Adrenal gland (tissue), 12 donors: Measurements from ENCODE around the gene ZC3H12D. TPM values are rescaled to one million over a fixed set of nuclear protein-coding genes. Genes with fewer than 3 reads are reported as not detected.
"Not testable (repeated sequence)": the region's sequence is repeated elsewhere in the genome, so short reads cannot be mapped to it uniquely, and the experiment has no call there.

ENCODE experiments used
- DNase-seq, 7 donors: peaks; one replicate each; pipeline ENCODE4 v3.0.0-alpha.2; 2019 to 2020
- H3K27ac ChIP-seq, 5 donors: fragments of 200-600 bp; sonication (generic) in 4 of 5; 1 replicate in 3 of 5; 2 replicates in 2 of 5; pipeline versions ENCODE4 v1.5.1 to v1.8.0; 2016 to 2020; ENCODE audit warnings: mild to moderate bottlenecking in 1 of 5
- H3K27me3 ChIP-seq: fragments of 200-600 bp; 2 replicates; pipeline ENCODE4 v1.8.0; 2021
- H3K36me3 ChIP-seq, 2 donors: fragments of 200-600 bp; replicated peaks in 1 of 2; 1 replicate in 1 of 2; 2 replicates in 1 of 2; pipeline versions ENCODE4 v1.5.1 to v1.8.0; 2018 to 2022
- H3K4me1 ChIP-seq, 2 donors: fragments of 200-600 bp; replicated peaks in 1 of 2; 1 replicate in 1 of 2; 2 replicates in 1 of 2; pipeline versions ENCODE4 v1.5.1 to v1.8.0; 2018 to 2021
- H3K4me3 ChIP-seq, 4 donors: fragments of 200-600 bp; sonication (generic) in 3 of 4; one replicate each; pipeline ENCODE4 v1.5.1; 2016 to 2018
- H3K9me3 ChIP-seq, 3 donors: fragments of 200-600 bp; sonication (generic) in 1 of 3; replicated peaks in 1 of 3; 1 replicate in 2 of 3; 2 replicates in 1 of 3; pipeline versions ENCODE4 v1.5.1 to v1.8.0; 2016 to 2021
- POLR2A ChIP-seq, 2 donors: fragments of 450-650 bp; IDR thresholded peaks; one replicate each; pipeline ENCODE4 v1.6.1; 2017; ENCODE audit warnings: antibody characterized with exemption in 2 of 2, mild to moderate bottlenecking in 2 of 2, moderate library complexity in 1 of 2
- WGBS, 4 donors: extraction: QIAGEN DNeasy Blood & Tissue Kit in 2 of 4; methylation state at CpG; one replicate each; pipeline versions ENCODE4 v1.1.5 to v1.1.7; 2013 to 2017; 5-methylcytosine and 5-hydroxymethylcytosine counted together
- intact Hi-C, 2 donors: fragments of 100-400 bp; cut with DNase I; formaldehyde crosslinking; loops; one replicate each; pipeline versions ENCODE4 v1.14.1 to v1.15.0; 2022 to 2023
- polyA plus RNA-seq, 3 donors: library from polyadenylated mRNA; stranded (reverse); fragments of 200-250 nt in 2 of 3; fragments of 350-450 nt in 1 of 3; fragmentation: Illumina TruSeq in 1 of 3; extraction: RNeasy Lipid Tissue Mini Kit (QIAGEN cat#74804) in 1 of 3; gene quantifications; one replicate each; pipeline ENCODE4 v1.2.3, GENCODE V29; 2013 to 2014
- total RNA-seq, 9 donors: library from RNA; depleted of rRNA in 4 of 9; stranded (reverse); fragments of >200 nt in 4 of 9; fragments of 120-200 nt in 1 of 9; fragmentation: NEBNext Ultra II Directional in 1 of 9; extraction: Animal tissue kit (Norgen Biotek cat#: 25700) in 1 of 9; gene quantifications; one replicate each; pipeline versions ENCODE4 v1.1.0 to v1.2.4, GENCODE V29; 2013 to 2023
- TF ChIP-seq, protein P1 (sequence below), 6 experiments: fragments of 450-650 bp in 4 of 6; fragments of 200-600 bp in 2 of 6; sonication (generic) in 1 of 6; IDR thresholded peaks; 1 replicate in 5 of 6; 2 replicates in 1 of 6; pipeline versions ENCODE4 v1.5.1 to v1.8.0; 2016 to 2021; ENCODE audit warnings: antibody characterized with exemption in 6 of 6, mild to moderate bottlenecking in 2 of 6, moderate library complexity in 1 of 6
- donor health status: healthy with polysubstance abuse.
- donor health status: Bipolar disorder and iron deficiency.
- donor health status: DM: yes; HTN: yes; CAD: no.
- donor health status: DM: no; HTN: no; CAD: no.
- donor health status: DM: no; HTN: no; CAD: no.
- donor health status: DM: yes; HTN: yes; CAD: no.

ZC3H12D gene
- total and polyA plus RNA-seq, 12 donors = 0.44 to 12.0 (median 1.8) TPM

DNA sequence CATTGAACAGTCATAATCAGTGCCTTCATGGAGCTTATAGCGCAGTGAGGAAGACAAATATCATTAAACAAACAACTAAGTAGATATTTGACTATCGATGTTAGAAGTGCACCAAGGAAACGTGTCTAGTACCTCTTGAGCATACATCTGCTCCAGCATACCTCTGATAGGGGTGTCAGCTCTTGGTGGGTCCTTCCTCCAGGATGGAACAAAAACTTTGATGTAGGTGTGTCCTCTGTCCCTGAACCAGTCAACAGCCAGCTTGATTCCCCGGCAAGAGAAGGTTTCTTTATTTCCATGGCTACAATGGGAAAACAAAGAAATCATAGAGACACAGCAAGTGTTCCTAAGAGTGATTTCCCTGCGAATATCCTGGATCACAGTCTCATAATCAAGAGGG lies 23.1 kb downstream of the ZC3H12D start:
- 95 to 99% (median 95%) methylated on average over 5 of the region's 5 CpGs for WGBS, 4 donors
- no peak overlapping the region for H3K27ac ChIP-seq
- H3K4me3 ChIP-seq = no peak overlapping the region
- no peaks in the 10 kb centered on the region for H3K27me3 ChIP-seq
- no peak for TF ChIP-seq POLR2A (IDR thresholded peaks at IDR 0.05)
- TF ChIP-seq, protein P1, sequence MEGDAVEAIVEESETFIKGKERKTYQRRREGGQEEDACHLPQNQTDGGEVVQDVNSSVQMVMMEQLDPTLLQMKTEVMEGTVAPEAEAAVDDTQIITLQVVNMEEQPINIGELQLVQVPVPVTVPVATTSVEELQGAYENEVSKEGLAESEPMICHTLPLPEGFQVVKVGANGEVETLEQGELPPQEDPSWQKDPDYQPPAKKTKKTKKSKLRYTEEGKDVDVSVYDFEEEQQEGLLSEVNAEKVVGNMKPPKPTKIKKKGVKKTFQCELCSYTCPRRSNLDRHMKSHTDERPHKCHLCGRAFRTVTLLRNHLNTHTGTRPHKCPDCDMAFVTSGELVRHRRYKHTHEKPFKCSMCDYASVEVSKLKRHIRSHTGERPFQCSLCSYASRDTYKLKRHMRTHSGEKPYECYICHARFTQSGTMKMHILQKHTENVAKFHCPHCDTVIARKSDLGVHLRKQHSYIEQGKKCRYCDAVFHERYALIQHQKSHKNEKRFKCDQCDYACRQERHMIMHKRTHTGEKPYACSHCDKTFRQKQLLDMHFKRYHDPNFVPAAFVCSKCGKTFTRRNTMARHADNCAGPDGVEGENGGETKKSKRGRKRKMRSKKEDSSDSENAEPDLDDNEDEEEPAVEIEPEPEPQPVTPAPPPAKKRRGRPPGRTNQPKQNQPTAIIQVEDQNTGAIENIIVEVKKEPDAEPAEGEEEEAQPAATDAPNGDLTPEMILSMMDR (IDR thresholded peaks at IDR 0.05) = no peak
- H3K4me1 ChIP-seq = peaks cover 0 to 7% of the 10 kb centered on the region in 2 donors
- no peaks in the 10 kb centered on the region for H3K9me3 ChIP-seq
- no peak for DNase-seq
- H3K36me3 ChIP-seq = no peaks in the 10 kb centered on the region
- intact Hi-C loops = no loop called here

DNA sequence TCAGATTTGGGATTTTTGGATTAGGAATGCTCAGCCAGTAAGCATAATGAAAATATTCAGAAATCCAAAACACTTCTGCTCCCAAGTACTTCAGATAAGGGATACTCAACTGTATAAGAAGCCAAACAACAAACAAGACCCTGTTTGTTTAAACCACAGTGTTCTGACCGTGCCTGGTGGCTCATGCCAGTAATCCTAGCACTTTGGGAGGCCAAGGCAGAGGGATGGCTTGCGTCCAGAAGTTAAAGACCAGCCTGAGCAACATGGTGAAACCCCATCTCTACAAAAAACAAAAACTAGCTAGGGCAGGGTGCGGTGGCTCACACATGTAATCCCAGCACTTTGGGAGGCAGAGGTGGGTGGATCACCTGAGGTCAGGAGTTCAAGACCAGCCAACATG lies 24.6 kb downstream of the ZC3H12D start:
- H3K27ac ChIP-seq, H3K9me3 ChIP-seq, H3K27me3 ChIP-seq, intact Hi-C loops, H3K4me1 ChIP-seq, DNase-seq, H3K36me3 ChIP-seq, H3K4me3 ChIP-seq: not testable (repeated sequence)
- WGBS, 4 donors = 84 to 98% (median 89%) methylated on average over 3 of the region's 3 CpGs

DNA sequence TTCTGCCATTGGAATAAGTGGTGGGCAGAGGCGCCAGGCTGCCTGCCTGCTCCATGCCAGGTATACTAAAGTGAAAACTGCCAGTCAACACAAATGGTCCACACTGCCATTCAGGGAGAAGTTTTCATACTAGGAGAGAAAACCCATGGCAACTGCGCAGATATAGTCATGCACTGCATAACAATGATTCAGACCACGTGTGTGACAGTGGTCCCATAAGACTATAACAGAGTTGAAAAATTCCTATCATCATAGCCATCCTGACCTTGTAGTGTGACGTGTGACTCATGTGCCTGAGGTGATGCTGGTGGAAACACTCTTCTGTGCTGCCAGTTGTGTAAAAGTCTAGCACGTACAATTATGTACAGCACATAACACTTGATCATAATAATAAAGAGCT lies 25.1 kb downstream of the ZC3H12D start:
- intact Hi-C loops = no loop called here
- 65 to 76% (median 70%) methylated on average over 3 to 5 of the region's 5 CpGs for WGBS, 4 donors
- TF ChIP-seq POLR2A (IDR thresholded peaks at IDR 0.05) = no peak
- TF ChIP-seq, protein P1 (IDR thresholded peaks at IDR 0.05) = no peak
- Histone ChIP-seq H3K27ac (no peak overlapping the region), H3K9me3 (no peaks in the 10 kb centered on the region), H3K27me3 (no peaks in the 10 kb centered on the region), H3K36me3 (no peaks in the 10 kb centered on the region), H3K4me1 (peaks cover 5 to 14% of the 10 kb centered on the region in 2 donors), H3K4me3 (no peak overlapping the region)
- DNase-seq = no peak

DNA sequence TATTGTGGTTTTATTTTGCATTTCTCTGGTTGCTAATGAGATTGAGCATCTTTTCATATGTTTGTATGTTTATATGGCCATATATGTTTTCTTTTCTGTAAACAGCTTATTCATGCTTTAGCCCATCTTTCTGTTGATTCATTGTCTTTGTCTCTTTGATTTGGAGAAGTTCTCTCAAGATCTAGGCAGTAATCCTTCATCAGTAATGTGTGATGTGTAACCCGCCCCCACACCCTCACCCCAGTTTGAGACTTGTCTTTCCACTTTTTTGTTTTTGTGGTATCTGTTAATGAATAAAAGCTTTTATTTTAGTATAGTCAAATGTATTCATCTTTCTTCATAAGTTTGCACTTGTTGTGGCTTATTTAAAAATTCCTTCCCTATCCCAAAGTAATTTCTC lies 26.0 kb downstream of the ZC3H12D start:
- intact Hi-C loops = no loop called here

DNA sequence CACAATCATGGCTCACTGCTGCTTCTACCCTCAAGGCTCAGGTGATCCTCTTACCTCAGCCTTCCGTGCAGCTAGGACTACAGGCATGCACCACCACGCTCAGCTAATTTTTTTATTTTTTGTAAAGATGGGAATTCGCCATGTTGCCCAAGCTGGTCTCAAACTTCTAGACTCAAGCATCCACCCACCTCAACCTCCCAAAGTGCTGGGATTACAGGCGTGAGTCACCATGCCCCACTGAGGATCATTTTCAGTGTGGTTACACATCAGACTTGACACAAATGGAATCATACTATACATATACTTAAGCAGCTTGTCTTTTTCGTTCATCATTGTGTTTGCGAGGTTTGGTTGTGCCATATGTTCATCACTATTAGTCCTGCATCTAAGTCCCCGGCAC lies 26.6 kb downstream of the ZC3H12D start:
- Histone ChIP-seq H3K36me3 (no peaks in the 10 kb centered on the region), H3K27me3 (no peaks in the 10 kb centered on the region), H3K4me1 (peaks cover 15 to 21% of the 10 kb centered on the region in 2 donors), H3K9me3 (no peaks in the 10 kb centered on the region), H3K27ac (no peak overlapping the region), H3K4me3 (no peak overlapping the region)
- TF ChIP-seq POLR2A (IDR thresholded peaks at IDR 0.05) = no peak
- TF ChIP-seq, protein P1 (IDR thresholded peaks at IDR 0.05) = no peak
- WGBS, 4 donors = 90 to 99% (median 95%) methylated on average over 7 of the region's 7 CpGs
- no peak for DNase-seq
- intact Hi-C loops = no loop called here

More for the DNA sequence above, 26.0 kb downstream of the ZC3H12D start:
- H3K27me3 ChIP-seq = no peaks in the 10 kb centered on the region
- H3K27ac ChIP-seq = no peak overlapping the region
- no peaks in the 10 kb centered on the region for H3K9me3 ChIP-seq
- WGBS, 4 donors = 80 to 92% (median 89%) methylated on average over 1 of the region's 1 CpG
- H3K4me1 ChIP-seq = peaks cover 13 to 18% of the 10 kb centered on the region in 2 donors
- no peak for DNase-seq
- H3K4me3 ChIP-seq = no peak overlapping the region
- H3K36me3 ChIP-seq = no peaks in the 10 kb centered on the region
- TF ChIP-seq, protein P1 (IDR thresholded peaks at IDR 0.05) = no peak
- TF ChIP-seq POLR2A (IDR thresholded peaks at IDR 0.05) = no peak
